DMS153 (cell line): ENCODE data around the gene FAM20C.
"Not testable (repeated sequence)": the region's sequence is repeated elsewhere in the genome, so short reads cannot be mapped to it uniquely, and the experiment has no call there.

Experiments used
- DNase-seq: peaks from one replicate; lab custom pipeline; 2025; lab: John Stamatoyannopoulos, UW

FAM20C gene

DNA sequence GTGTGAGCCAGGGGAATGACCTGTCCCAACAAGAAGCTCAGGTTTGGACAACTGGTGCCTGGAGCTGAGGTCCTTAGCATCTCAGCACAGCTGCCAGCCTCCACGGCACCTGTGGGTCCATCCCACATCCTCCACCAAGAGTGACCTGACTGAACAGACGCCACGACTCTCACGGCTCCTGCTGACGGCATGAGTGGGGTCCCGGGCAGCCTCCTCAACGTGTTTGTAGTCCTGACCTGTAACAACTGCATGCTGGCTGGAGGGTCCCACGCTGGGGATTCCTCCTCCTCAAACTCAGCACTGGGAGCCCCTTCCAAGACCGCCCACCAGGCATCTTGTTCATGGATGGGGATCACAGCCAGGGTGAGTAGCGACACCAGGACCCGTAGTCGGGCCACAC lies 36.2 kb downstream of the FAM20C start:
- DNase-seq = no peak

DNA sequence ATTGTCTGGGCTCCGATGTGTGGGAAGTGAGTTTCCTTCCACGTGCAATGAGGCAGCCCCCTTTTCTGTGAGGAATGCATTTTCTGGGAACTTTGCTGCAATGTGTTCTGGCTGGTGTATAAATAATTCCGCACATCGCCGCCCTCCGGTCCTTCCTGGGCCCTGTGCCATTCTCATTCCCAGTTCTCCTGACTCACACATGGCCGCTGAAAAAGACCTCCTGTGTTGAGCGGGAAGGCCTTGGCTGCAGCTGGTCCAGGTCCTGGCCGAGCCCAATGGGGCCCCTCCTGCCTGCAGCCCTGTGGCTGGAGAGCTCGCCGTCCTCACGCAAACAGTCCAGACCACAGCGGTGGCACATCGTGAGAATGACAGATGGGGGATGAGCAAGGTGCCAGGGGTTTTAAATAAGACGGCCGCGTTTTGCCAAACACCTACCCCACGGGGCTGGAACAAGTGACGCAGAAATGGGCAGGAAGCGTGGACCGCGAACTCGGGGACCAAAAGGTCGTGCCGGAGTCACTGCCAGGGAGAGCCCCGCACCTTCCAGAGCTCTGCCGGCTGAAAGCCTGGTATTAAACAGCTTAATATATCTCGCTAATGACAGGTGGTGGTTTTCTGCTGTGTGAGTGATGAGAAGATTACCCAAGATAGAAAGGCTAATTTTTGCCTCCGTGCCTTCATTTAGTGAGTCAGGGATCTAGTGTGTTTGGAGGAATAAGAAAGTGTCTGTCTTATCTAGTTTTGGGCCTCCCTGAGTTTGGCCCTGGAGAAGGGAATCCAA lies 37.0 kb downstream of the FAM20C start:
- DNase-seq = no peak

- no peak for DNase-seq
Measured at GRCh38 chr7:230274-230673, 37.9 kb downstream of the FAM20C start.

- no peak for DNase-seq
Measured at GRCh38 chr7:231030-231857, 38.9 kb downstream of the FAM20C start.

GRCh38 chr7:231858-232246 lies 39.5 kb downstream of the FAM20C start:
- no peak for DNase-seq

DNA sequence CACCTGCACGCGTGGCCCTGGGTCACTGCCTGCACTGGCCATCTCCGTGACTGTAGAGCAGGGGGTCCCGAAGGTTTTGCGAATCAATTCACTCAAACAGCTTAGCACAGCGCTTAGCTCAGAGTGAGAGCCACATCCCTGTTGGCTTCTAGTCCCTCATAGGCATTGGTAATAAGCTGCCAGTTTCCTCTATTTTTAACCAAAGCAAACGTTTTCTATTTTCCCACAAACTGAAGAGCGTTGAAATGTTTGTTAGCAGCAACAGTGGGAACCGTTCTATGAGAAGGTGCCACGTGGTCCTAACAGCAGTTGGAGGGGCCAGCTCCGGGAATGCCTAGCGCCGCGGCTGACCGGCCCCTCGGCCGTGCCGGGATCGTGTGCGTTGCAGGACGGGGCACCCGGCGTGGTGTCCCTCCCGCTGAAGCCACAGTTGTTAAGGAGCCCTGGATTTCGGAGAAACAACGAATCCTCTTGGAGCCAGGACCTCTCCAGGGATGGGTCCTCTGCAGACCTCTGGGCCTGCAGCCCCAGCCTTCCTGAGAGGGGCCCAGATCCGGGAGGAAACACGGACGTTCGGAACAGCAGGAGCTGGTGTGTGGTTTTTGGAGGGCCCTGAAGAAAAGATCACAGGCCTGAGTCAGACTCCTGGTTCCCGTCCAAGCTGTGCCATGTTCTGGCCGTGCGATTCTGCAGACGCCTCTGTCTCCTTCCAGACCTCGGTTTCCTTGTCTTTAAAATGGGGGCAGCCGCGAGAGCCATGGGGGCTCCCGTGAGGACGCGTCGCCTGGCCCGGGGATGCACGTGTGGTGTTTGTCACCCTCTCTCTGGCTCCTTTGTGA lies 40.3 kb downstream of the FAM20C start:
- DNase-seq = no peak

DNA sequence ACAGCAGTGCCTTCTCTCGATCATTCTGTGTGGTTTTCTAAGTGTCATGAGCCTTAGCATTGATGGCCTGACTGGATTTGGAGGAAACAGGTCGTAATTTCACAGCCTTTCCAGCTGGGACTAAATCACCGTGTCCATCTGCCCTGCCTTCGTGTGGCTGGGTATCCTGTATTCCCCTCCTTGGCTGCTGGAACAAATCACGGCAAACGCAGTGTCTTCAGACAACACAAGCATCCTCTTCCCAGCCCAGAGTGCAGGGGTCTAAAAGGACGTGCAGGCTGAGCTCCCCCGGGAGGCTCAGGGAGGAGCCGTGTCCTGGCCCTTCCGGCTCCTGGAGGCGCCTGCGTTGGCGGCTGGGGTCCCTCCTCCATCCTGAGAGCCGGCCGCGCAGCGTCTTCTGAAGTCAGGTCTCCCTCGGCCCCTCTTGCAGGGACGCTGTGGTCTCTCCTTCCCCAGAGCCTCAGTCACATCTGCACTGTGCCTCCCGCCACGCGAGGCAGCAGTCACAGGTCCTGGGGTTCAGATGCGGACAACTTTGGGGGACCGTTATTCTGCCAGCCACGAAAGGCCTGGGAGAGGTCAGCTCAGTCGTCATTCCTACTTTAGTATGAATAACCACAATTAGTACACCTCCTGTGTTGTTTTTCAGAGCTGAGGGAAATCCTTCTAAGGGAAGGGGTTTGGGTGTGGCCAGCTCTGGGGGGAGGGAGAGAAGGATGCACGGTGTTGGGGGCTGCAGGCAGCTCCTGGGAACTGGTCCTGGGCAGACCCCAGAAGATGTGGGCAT lies 41.1 kb downstream of the FAM20C start:
- no peak for DNase-seq

DNA sequence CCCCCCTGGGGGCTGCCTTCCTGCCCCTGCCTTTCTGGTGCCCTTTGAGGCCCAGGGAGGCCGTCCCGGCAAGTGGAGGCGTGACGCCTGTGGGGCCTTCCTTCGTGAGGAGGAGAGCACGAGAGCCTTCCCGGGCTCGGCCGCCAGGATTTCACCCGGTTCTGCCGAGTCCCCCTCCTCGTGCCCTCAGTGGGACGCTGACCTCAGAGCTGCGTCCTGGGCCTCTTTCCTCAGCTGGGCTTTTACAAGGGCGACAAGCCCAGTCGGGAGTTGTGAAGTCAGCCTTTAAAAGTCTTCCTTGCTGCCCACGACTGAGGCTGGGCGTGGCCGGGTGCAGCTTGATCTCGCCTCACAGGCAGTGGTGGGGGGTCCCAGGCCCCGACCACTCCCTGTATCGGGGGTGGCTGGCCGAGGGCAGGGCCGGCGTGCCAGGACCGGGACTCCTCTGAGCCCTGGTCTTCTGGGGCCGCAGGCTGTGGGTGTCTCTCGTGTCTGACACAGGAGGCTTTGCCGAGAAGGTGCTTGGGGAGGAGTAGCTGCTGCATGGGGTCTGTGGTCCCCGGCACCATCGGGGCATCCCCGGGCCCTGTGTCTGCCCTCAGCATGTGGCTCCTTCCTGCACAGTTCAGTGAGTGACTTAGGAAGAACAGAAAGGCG lies 41.8 kb downstream of the FAM20C start:
- no peak for DNase-seq

DNA sequence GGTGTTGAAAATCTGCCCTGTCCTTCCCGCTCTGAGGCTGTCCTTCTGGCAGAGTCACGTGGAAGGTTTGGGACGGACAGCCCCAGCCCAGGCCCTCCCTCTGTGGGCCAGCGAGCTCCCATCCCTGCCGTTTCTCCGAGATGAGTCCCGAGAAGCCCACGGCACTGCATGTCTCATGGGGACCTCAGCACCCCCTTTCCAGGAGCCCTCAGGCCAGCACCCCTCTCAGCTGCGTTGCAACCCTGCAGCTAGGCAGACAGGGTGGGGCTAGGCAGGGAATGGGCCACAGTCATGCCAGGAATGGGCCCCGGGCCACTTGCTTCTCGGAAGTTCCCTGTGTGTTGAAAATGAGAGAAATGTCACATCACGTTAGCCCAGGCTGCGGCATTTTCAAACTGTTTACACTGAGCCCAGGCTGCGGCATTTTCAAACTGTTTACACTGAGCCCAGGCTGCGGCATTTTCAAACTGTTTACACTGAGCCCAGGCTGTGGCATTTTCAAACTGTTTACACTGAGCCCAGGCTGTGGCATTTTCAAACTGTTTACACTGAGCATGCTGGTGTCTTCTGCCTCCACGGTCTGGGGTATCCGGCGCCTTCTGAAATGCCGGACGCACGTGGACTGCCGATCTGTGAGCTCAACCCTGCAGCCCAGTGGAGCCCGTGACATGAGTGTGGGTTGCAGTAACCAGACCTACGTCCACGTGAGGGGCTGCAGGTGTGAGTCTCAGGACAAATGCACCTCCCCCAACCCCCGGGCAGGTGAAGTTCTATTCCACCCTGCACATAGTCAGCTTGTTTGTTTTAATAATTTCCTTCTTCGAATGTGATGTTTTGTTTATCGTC lies 42.6 kb downstream of the FAM20C start:
- DNase-seq = no peak

DNA sequence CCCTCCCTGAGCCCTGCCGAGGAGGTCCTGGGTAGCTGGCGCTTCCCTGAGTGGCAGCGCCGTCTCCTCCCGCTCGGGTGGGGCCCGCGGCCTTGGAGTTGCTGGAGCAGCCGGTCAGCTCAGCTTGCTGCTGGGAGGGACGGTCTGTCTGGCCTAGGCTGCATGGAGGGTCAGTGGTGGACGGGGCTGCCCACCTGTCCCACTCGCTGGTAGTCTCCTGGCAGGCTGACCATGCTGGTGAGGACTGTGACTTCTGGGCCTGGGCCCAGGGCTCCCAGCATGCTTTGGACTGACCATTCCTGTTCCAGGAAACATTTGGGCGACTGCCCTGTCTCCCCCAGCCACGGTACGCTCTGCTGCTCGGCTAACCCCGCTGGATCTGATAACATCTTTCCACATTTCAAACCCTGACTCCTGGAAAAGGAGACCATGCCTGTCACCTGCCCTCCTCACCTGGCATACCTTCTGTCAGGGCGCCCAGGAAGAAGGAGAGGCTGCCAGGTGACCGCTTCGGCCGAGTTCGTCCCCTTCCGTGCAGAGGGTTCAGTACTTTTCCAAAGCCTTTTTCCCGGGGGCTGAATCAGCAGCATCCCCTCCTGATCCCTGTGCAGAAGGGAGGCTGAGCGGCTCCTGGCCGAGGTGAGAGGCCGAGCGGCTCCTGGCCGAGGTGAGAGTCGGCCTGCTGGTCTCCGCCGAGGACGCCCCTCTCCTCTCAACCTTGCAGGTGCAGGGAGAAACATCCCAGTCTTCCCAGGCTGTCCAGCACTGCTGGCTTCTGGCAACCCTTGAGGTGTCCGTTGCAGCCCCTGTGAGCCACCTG lies 43.4 kb downstream of the FAM20C start:
- no peak for DNase-seq

DNA sequence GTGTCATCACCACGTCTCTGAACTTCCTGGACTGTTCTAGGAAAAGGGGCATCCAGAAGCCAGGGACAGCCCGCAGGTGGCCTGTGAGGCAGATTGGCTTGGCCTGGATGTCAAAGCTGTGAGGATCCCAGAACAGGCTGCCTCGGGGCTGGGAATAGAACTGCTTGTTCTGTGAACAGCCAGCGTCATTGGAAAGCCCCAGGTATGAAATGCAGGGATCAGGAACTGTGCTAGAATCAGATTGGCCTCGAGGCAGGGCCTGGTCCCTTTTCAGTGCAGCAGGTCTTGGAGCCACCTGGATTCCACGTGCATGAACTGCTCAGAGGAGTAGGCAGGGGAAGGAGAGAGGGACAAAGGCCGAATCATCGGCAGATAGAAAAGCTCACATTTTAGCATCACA lies 44.6 kb downstream of the FAM20C start:
- no peak for DNase-seq

GRCh38 chr7:237385-237784 lies 45.0 kb downstream of the FAM20C start:
- DNase-seq = no peak

DNA sequence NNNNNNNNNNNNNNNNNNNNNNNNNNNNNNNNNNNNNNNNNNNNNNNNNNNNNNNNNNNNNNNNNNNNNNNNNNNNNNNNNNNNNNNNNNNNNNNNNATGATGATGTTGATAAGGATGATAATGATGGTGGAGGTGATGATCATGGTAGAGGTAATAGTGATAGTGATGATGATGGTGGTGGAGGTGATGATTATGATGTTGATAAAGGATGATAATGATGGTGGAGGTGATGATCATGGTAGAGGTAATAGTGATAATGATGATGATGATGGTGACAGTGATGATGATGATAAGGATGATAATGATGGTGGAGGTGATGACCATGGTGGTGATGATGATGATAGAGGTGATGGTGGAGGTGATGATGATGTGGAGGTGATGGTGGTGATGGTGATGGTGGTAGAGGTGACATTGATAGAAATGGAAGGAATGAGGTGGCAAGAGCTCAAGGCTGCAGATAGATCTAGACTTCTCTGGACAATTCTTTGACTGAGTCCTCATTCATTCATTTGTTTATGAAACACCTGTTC lies 47.8 kb downstream of the FAM20C start:
- DNase-seq = no peak

DNA sequence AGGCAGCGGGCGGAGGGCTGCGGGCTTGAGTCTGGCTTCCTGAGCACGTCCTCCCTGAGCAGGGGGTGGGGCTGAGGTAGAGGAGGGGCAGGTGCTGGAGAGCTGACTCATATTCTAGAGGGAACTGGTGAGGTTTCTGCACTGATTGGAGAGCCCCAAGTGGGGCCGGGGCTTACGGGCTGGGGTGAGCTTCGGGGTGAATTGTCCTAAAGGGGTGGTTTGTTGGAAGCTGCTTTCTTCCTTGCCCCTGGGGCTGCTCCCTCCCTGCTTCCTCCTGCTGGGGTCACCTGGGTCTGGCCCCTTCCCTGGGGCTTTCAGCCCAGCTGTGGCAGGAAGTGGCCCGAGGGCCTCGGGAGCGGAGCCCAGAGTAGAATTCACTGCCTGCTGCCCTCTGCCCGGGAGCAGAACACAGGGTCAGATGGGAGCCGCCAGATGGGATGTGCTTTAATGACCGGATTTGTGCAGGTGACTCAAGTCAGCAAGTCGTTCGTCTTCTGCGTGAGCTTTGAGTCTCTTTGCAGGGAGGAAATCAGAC lies 48.6 kb downstream of the FAM20C start:
- DNase-seq = no peak

DNA sequence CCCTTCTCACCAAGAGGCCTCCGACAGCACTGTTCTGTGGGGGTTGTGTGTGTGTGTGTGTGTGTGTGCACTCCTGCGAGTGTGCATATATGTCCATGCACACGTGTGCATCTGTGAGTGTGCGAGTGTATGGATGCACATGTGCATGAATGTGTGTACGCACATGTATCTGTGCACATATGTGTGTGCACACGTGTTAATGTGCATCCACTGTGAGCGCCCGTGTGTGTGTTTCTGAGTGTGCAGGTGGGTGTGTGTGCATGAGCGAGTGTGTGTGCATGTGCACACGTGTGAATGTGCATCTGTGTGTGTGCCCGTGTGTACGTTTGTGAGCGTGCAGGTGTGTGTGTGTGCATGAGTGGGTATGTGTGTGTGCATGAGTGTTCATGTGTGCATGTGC lies 49.1 kb downstream of the FAM20C start:
- DNase-seq = no peak

- not testable (repeated sequence) for DNase-seq
Measured at GRCh38 chr7:242826-243579, 50.6 kb downstream of the FAM20C start.

- DNase-seq = not testable (repeated sequence)
Measured at GRCh38 chr7:243580-243978, 51.2 kb downstream of the FAM20C start.

GRCh38 chr7:244974-245373 lies 52.6 kb downstream of the FAM20C start:
- no peak for DNase-seq
